Measurements from ENCODE around the gene HAUS2.
"Not testable (repeated sequence)": the region's sequence is repeated elsewhere in the genome, so short reads cannot be mapped to it uniquely, and the experiment has no call there.

The HAUS2 gene

DNA sequence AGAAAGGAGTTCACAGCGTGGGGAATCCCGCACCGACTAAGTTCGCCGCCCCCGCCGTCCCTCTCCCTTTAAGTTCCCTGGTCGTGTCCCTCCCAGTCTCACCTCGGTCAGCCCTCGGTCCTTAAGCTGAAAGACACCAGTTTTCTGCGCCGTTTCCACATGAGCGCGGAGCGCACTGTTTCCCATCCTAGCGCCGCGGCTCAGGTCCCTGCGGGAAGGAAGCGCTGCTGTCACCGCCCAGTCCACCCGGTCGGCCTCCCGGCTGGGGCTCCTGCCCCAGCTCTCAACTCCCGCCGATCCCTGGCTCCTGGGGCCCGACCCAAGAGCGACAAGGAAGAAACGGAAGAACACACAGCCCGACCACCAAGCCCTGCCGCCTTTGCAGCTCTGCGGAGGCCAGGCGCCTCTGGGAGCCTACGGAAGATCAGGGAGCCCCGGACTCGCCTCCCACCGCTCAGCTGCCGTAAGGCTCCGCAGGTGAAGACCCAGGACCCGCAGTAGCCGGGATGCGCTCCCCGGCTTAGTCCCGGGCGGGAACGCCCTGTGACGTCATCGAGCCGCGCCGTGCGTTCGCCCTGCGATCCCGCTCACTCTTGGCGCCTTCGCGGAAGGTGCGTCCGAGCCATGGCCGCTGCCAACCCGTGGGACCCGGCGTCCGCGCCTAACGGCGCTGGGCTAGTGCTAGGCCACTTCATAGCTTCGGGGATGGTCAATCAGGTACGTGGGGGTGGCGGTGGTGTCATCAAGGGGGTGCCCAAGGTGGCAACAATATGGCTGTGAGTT lies at the start of gene HAUS2, which contains the start of gene LRRC57:
TSS of gene HAUS2 (plus strand) at position 590 of the 783 bp plus-strand sequence. CDS start at position 625, 35 bp downstream.
TSS of gene LRRC57 (minus strand) at position 545 of the 783 bp plus-strand sequence. CDS start at position 186, 359 bp downstream.
- DNase-seq (ENCODE audit: low spot score) = peak; percentile 84

GRCh38 chr15:42499858-42500609 lies 48.6 kb upstream of the HAUS2 start:
- DNase-seq (ENCODE audit: low spot score) = no peak

DNA sequence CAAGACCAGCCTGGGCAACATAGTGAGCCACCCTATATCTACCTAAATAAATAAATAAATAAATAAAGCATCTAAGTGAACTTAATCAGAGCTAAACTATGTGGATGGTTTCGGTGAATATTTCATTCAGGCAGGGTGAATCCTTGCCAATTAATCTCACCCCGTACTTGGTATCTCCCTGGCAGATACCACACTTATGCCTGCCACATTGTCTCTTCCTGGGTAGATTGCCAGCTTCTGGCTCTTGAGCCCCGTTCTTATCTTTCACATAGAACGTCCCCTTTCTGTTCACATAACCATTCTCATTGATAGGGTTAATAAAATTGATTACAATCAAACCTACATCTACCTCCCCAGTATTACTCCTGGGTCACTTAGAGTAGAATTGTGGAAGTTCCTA lies 46.2 kb upstream of the HAUS2 start:
- no peak for DNase-seq (ENCODE audit: low spot score)

GRCh38 chr15:42503825-42504224 lies 44.8 kb upstream of the HAUS2 start:
- no peak for DNase-seq (ENCODE audit: low spot score)

DNA sequence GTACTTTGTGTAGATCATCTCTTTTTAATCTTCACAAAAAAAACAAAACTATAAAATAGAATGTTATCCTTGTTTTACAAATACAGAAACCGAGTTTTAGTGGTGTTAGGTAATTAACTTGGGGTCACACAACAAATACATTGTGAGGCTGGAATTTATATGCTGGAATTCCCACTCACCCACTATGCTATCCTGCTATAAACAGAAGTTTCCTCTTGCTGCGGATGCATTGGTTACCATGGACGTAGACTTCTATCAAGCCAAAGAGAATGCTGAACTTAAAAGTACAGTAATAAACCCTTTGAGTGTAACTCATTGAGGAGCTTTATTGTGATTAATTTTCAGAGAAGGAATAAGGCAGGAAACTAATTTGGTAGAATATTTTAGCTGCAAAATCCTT lies 44.0 kb upstream of the HAUS2 start:
- DNase-seq (ENCODE audit: low spot score) = no peak

DNA sequence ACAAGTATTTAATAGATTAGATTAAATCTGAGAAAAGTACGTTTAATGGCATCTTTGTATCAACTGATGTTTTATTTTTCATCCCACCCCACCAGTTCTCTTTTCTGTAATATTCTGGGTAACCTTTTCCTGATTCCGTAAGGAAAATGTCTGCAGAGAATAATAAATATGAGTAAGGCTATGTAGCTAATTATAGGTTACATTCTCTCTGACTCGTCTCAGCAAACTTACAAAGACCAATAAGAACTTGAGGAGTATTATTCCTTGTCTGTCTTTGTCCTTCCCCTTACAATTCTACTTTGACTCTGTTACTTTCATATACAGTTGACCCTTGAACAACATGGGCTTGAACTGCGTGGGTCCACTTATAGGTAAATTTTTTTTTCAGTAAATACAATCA lies 41.1 kb upstream of the HAUS2 start:
- DNase-seq (ENCODE audit: low spot score) = no peak

DNA sequence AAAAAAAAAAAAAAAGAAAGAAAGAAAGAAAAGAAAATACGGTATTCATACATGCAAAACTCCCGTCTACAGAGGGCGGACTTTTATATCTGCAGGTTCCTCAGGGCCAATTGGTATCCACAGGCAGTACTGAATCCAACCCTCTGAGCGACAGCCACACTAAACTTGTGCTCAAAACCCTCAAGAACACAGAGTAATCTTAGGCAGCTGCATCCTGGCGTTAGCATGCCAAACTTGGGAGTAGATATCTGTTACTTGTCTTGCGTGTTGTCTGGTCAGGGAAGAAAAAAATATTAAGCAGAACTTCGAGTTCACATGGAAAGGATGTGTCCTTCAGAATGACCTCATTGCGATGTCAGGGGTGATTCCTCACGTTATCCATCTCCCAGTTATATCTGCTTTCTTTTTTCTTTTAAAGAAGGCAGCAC lies 40.4 kb upstream of the HAUS2 start:
- no peak for DNase-seq (ENCODE audit: low spot score)

- no peak for DNase-seq (ENCODE audit: low spot score)
These were observed 38.2 kb upstream of the HAUS2 start for GRCh38 chr15:42510258-42511006.

GRCh38 chr15:42511007-42511391 lies 37.6 kb upstream of the HAUS2 start:
- no peak for DNase-seq (ENCODE audit: low spot score)

GRCh38 chr15:42523331-42523730 lies 25.3 kb upstream of the HAUS2 start:
- no peak for DNase-seq (ENCODE audit: low spot score)

GRCh38 chr15:42528970-42529369 lies 19.7 kb upstream of the HAUS2 start:
- no peak for DNase-seq (ENCODE audit: low spot score)

- DNase-seq (ENCODE audit: low spot score) = no peak
These were observed 15.4 kb upstream of the HAUS2 start for GRCh38 chr15:42533246-42533645.

DNA sequence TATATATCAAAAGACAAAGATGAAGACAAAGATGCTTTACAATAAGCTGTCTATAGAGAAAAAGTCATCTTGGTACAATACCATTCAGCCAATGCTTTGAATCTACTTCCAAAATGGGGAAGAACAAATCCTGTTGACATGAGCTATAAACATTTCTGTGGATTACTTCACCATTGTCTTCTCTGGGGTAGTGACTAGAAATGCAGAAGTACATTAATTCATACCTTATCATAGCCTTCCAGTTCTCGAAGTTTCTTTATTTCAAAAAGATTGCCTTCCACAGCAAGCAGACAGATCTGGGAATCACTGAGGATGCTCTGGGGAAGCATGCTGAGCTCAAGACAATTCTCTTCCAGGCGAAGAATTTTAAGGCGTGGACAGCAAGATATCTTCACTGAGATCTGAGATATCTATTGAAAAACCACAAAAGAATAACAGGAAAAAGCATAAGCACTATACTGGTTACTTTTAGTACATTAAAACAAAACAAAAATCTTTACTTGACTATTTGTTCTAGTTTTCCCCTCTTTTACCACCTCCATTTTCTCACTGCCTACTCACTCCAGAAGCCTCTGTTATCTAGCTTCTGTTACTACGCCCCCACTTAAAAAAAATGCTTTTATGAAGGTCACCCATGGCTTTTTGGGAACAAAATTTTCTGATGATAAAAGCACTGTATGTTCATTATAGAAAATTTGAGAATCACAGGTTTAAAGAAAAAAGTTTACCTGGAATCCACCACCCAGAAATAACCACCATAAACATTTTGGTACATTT lies 3.6 kb upstream of the HAUS2 start:
- no peak for DNase-seq (ENCODE audit: low spot score)

DNA sequence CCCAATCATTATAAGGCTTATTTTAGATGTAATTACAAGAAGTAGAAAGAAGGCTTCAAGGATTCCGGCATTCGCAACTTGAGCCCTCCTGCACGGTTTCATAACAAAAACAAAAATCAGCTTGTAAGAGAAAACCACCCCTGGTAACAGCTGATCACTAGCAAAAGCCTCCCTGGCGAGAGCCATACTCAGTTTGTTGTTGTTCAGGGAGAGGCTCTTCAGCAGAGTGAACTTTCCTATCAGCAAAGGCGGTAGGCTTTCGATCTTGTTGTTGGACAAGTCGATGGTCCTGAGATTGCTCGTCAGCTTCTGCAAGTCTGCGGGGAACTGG lies 755 bp upstream of the HAUS2 start:
- peak; percentile 28 for DNase-seq (ENCODE audit: low spot score)

DNA sequence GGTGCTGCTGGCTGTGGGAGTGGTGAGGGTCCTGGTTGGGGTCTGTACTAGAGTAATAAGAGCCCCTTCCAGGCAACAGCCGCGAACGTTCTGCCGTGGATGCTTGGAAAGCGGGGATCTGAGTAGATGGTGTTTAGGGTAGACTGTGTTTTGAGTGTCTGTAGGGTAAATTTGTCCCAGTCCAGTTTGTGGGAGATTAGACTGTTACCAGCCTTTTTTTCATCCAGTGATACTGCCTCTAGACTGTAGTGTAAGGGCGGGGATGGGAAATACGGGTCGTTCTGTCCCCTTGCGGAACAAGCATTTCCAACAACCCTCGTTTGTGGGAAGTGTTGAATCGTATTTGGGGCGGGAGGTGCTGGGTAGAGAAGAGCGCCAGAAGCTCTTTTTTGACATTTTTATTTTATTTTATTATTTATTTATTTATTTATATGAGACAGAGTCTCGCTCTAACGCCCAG lies 424 bp downstream of the HAUS2 start:
- DNase-seq (ENCODE audit: low spot score) = peak; percentile 4

DNA sequence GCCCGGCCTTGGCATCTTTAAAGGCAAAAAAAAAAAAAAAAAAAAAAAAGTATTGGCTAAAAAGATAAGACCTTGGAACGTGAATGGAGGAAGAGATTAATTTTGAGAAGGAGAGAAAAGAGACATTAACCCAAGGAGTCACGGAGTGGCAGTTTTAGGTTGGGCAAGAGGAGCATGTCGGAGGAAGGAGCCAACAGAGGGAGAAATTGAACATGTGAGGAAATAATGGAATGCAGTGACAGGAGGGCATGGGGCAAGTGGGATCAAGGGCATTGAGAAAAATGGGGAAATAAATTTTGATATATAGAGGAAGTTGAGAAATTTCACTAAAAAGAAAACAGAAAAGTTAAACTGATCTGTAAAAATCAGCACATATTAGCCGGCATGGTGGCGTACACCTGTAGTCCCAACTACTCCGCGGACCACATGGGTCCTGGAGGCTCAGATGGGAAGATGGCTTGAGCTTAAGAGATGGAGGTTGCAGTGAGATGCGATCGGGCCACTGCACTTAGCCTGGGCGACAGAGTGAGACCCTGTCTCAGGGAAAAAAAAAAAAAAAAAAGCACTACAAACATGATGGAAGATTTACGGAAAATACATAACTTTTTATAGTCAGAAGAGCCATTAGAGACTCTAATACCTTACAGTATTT lies 1.2 kb downstream of the HAUS2 start:
- no peak for DNase-seq (ENCODE audit: low spot score)

GRCh38 chr15:42553554-42553953 lies 4.9 kb downstream of the HAUS2 start:
- DNase-seq (ENCODE audit: low spot score) = no peak

GRCh38 chr15:42556550-42557207 lies 8.0 kb downstream of the HAUS2 start:
- DNase-seq (ENCODE audit: low spot score) = not testable (repeated sequence)

- DNase-seq (ENCODE audit: low spot score) = no peak
These were observed 10.1 kb downstream of the HAUS2 start for GRCh38 chr15:42558739-42559138.

- DNase-seq (ENCODE audit: low spot score) = peak; percentile 93
These were observed 26.8 kb downstream of the HAUS2 start, which contains the start of gene STARD9 for GRCh38 chr15:42575188-42576039. Gene STARD9 (plus strand): TSS chr15:42575606. CDS start chr15:42575716, 110 bp downstream.

Measured in HuH-7 (cell line).